ENCODE data around the gene CAB39L. TPM values are rescaled to one million over a fixed set of nuclear protein-coding genes. Genes with fewer than 3 reads are reported as not detected.

The CAB39L gene
- polyA plus RNA-seq, 1 donor (not counting 4 experiments of a cell fraction or from before 2014, with no cell fraction given): 10.1 TPM

DNA sequence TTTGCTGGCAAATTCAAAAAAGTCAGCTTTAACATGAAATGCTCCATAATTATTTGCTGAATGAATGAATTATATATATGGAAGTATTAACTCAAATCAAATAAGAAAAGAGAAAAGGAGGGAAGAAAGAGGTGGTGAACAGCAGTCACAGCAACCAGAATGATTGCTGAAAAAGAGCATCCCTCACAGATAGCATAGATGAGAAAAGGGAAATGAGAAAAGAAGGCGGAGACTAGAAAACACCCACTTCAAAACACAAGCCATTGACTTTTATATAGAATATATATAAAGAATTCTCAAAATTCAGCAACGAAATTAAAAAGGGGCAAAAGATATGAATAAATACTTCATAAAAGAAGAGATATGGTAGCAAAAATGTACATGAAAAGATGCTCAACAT is 75.2 kb downstream of the CAB39L start:
- FAIRE-seq (no peak), DNase-seq (ENCODE audit: low read depth, low spot score) (no peak)
- Histone ChIP-seq H3K9me1 (ENCODE audit: control insufficient read depth, extremely low read depth, insufficient read depth, low read length) (no peaks in the 10 kb centered on the region), H3K79me2 (ENCODE audit: control insufficient read depth, insufficient read depth, low read length) (no peaks in the 10 kb centered on the region), H3K36me3 (ENCODE audit: control insufficient read depth in 2 of 2, extremely low read depth in 1 of 2, insufficient read depth in 2 of 2, low read length in 2 of 2) (no peaks in the 10 kb centered on the region), H3K4me1 (ENCODE audit: control insufficient read depth, extremely low read depth, insufficient read depth, low read length) (no peaks in the 10 kb centered on the region), H4K20me1 (ENCODE audit: control insufficient read depth, extremely low read depth, insufficient read depth, low read length) (no peaks in the 10 kb centered on the region), H3K27ac (ENCODE audit: control insufficient read depth, insufficient read depth, low read length) (no peak overlapping the region), H3K4me3 (ENCODE audit: control insufficient read depth in 2 of 3, extremely low read depth in 1 of 3, insufficient read depth in 2 of 3, low read depth in 1 of 3, low read length in 3 of 3) (no peak overlapping the region), H3K9me3 (ENCODE audit: control insufficient read depth, low read depth, low read length) (no peaks in the 10 kb centered on the region), H2AFZ (ENCODE audit: control insufficient read depth, low read length) (no peak overlapping the region), H3K9ac (ENCODE audit: control insufficient read depth, extremely low read depth, insufficient read depth, low read length) (no peak overlapping the region), H3K4me2 (ENCODE audit: control insufficient read depth, extremely low read depth, insufficient read depth, low read depth, low read length) (no peak overlapping the region), H3K27me3 (ENCODE audit: control insufficient read depth, extremely low read depth, insufficient read depth, low read length) (no peaks in the 10 kb centered on the region)
- no peak for TF ChIP-seq EZH2 (IDR thresholded peaks at IDR 0.05; ENCODE audit: low read length)
- TF ChIP-seq, protein P1, sequence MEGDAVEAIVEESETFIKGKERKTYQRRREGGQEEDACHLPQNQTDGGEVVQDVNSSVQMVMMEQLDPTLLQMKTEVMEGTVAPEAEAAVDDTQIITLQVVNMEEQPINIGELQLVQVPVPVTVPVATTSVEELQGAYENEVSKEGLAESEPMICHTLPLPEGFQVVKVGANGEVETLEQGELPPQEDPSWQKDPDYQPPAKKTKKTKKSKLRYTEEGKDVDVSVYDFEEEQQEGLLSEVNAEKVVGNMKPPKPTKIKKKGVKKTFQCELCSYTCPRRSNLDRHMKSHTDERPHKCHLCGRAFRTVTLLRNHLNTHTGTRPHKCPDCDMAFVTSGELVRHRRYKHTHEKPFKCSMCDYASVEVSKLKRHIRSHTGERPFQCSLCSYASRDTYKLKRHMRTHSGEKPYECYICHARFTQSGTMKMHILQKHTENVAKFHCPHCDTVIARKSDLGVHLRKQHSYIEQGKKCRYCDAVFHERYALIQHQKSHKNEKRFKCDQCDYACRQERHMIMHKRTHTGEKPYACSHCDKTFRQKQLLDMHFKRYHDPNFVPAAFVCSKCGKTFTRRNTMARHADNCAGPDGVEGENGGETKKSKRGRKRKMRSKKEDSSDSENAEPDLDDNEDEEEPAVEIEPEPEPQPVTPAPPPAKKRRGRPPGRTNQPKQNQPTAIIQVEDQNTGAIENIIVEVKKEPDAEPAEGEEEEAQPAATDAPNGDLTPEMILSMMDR (optimal IDR thresholded peaks at IDR 0.05 in 1 of 3, IDR thresholded peaks at IDR 0.05 in 1 of 3, conservative IDR thresholded peaks at IDR 0.05 in 1 of 3; ENCODE audit: extremely low read depth in 1 of 3, insufficient read depth in 2 of 3, low read length in 3 of 3): no peak
- dilution Hi-C loops (cut with MboI; ENCODE audit: extremely low pct_ligation_motif_present, low sequenced_read_pairs): no loop called here

DNA sequence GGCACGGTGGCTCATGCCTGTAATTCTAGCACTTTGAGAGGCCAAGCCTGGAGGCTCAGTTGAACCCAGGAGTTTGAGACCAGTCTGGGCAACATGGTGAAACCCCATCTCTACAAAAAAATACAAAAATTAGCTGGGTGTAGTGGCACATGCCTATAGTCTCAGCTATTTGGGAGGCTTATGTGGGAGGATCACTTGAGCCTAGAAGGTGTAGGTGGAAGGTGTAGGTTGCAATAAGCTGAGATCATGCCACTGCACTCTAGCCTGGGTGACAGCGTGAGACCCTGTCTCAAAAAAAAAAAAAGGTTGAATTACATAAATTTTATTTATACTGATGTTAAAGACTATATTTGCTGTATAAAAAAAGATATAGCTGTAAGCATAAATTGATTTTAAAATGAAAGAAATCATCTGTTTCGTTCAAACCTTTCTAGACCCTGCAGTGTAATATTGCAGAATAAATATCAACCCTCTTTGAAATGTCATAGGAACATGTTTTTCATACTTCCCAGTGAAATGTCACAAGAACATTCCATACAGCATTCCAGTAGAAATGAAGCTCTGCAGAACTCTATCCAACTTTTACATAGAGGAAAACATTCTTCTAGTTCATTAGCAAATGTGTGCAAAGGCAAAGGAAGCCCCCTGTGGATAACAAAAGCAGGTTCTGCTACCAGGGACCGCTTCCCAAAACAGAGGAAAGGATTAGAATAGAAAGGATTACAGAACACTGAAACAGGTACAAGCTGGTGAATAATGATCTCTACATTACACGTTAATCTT is 76.0 kb downstream of the CAB39L start:
- FAIRE-seq: no peak
- Histone ChIP-seq H3K9me3 (ENCODE audit: control insufficient read depth, low read depth, low read length) (no peaks in the 10 kb centered on the region), H3K9me1 (ENCODE audit: control insufficient read depth, extremely low read depth, insufficient read depth, low read length) (no peaks in the 10 kb centered on the region), H4K20me1 (ENCODE audit: control insufficient read depth, extremely low read depth, insufficient read depth, low read length) (no peaks in the 10 kb centered on the region), H3K36me3 (ENCODE audit: control insufficient read depth in 2 of 2, extremely low read depth in 1 of 2, insufficient read depth in 2 of 2, low read length in 2 of 2) (no peaks in the 10 kb centered on the region), H3K9ac (ENCODE audit: control insufficient read depth, extremely low read depth, insufficient read depth, low read length) (no peak overlapping the region), H3K4me1 (ENCODE audit: control insufficient read depth, extremely low read depth, insufficient read depth, low read length) (no peaks in the 10 kb centered on the region), H3K27ac (ENCODE audit: control insufficient read depth, insufficient read depth, low read length) (no peak overlapping the region), H3K79me2 (ENCODE audit: control insufficient read depth, insufficient read depth, low read length) (no peaks in the 10 kb centered on the region), H2AFZ (ENCODE audit: control insufficient read depth, low read length) (no peak overlapping the region), H3K4me2 (ENCODE audit: control insufficient read depth, extremely low read depth, insufficient read depth, low read depth, low read length) (no peak overlapping the region), H3K4me3 (ENCODE audit: control insufficient read depth in 2 of 3, extremely low read depth in 1 of 3, insufficient read depth in 2 of 3, low read depth in 1 of 3, low read length in 3 of 3) (no peak overlapping the region), H3K27me3 (ENCODE audit: control insufficient read depth, extremely low read depth, insufficient read depth, low read length) (no peaks in the 10 kb centered on the region)
- dilution Hi-C loops (cut with MboI; ENCODE audit: extremely low pct_ligation_motif_present, low sequenced_read_pairs): no loop called here
- DNase-seq (ENCODE audit: low read depth, low spot score): no peak
- TF ChIP-seq EZH2 (IDR thresholded peaks at IDR 0.05; ENCODE audit: low read length): no peak
- TF ChIP-seq, protein P1 (optimal IDR thresholded peaks at IDR 0.05 in 1 of 3, IDR thresholded peaks at IDR 0.05 in 1 of 3, conservative IDR thresholded peaks at IDR 0.05 in 1 of 3; ENCODE audit: extremely low read depth in 1 of 3, insufficient read depth in 2 of 3, low read length in 3 of 3): no peak

Measured in keratinocyte (primary cell).